Dermis blood vessel endothelial cell (primary cell): Measurements from ENCODE around the gene MLLT11. TPM values are rescaled to one million over a fixed set of nuclear protein-coding genes. Genes with fewer than 3 reads are reported as not detected.
A peak's percentile ranks its signal among the peaks of the same experiment; 100 is the strongest.

Experiments used
- DNase-seq: peaks from one replicate; pipeline ENCODE4 v3.0.0; 2010
- total RNA-seq: library from RNA; depleted of rRNA; stranded (reverse); fragments of >200 nt; gene quantifications from 2 replicates; pipeline ENCODE4 v1.2.3, GENCODE V29; 2014

The MLLT11 gene
- total RNA-seq, result 1.2 and 3.6 TPM in 2 replicates

GRCh38 chr1:151060007-151060656, at the start of gene MLLT11:
TSS of gene MLLT11 (plus strand) at chr1:151060397. CDS start at chr1:151067225, 6,828 bp downstream.
- peak; percentile 63 for DNase-seq

GRCh38 chr1:151011154-151011850, 48.9 kb upstream of the MLLT11 start:
- no peak for DNase-seq

GRCh38 chr1:151012684-151013471, 47.3 kb upstream of the MLLT11 start:
- no peak for DNase-seq

- no peak for DNase-seq
Observed at GRCh38 chr1:151013518-151013917, 46.7 kb upstream of the MLLT11 start.

- peak; percentile 89 for DNase-seq
Observed at GRCh38 chr1:151024540-151025146, 35.6 kb upstream of the MLLT11 start.

DNA sequence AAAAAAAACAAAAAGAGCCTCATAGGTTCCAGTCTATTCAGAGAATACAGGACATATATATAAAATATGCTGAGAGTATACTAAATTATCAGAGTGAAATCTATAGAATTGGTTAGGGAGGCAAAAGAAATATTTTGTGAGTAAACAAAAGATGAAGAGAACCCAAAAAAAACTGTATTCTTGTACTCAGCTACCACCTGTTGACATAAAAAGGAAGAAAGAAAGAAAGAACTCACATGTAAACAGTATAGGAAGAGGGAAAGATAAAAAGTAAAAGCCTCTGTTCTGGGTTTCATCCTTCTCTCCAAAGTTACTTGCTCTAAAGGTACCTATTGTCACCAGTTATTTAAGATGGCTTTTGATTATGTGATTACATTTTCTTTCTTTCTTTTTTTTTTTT, 33.7 kb upstream of the MLLT11 start:
- DNase-seq, result no peak

GRCh38 chr1:151032164-151032563, 28.0 kb upstream of the MLLT11 start:
- no peak for DNase-seq

DNA sequence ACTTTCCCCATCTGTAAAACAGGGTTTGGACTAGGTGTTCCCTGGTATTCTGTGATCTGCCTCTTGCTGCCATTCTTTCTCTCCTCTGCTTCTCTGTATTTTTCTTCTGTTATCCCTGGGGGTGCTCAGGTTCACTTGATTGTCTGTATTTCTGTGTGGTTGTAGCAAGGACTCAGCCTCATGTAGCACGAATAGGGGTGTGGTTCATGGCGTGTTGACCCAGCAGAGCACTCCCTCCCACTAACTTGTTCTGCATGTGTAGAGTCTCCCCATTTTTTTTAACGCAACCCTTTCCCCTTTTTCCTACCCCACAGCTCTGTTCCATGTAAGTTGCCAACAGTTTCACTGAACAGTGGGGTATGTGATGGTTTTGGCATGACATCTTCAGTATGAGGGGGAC, 25.0 kb upstream of the MLLT11 start:
- DNase-seq, result no peak

- DNase-seq, result no peak
Observed at GRCh38 chr1:151036356-151036755, 23.8 kb upstream of the MLLT11 start, which contains the start of gene BNIPL. TSS of gene BNIPL (plus strand) at chr1:151036586. CDS start at chr1:151036726, 140 bp downstream.

DNA sequence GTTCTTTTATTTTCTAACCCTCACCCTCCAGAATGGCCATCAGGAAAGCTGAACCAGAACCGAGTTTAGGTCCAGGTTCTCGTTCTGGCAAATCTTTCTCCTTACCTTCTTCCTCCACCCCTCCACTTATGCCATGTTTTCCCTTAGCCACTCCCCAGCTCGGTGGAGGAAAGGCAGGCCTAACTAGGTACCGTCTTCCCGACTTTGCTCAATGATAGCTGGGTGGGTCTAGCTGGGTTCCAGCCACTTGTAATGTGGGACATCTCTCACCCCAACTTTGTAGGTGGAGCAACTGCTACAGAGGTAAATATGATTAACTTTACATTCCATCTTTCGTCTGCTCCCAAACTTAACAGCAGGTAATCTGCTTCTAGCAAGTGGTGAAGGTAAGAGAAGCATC, 23.2 kb upstream of the MLLT11 start:
- no peak for DNase-seq

DNA sequence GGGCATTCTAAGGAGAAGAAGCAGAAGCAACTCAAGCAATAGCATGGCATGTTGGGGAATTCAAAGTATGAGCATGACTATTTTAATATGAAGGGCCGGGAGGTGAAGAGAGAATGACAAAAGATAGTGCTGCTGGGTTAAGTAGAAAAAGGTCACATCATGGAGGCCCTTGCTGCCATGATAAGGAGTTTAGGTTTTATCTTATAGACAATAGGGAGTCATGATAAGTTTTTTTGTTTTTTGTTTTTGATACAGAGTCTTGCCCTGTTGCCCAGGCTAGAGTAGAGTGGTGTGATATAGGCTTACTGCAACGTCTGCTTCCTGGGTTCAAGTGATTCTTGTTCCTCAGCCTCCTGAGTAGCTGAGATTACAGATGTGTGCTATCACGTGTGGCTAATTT, 20.7 kb upstream of the MLLT11 start:
- no peak for DNase-seq

DNA sequence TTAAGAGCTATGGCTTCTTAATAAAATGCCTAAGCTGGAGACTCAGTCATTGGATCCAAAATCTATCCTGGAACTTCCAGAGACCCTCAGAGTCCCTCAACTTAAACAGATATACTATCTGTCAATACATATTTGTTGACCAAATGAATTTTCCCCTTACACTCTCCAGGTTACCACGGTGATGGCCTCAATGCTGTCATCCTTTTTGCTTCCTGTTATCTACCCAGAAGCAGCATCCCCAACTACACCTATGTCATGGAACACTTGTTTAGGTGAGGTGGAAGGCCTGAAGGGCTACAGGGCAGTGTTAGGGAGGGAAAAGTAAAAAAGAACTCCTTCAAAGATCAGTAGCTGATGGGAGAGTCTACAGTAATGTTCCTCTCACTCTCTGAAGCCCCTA, 17.0 kb upstream of the MLLT11 start:
- DNase-seq, result no peak

DNA sequence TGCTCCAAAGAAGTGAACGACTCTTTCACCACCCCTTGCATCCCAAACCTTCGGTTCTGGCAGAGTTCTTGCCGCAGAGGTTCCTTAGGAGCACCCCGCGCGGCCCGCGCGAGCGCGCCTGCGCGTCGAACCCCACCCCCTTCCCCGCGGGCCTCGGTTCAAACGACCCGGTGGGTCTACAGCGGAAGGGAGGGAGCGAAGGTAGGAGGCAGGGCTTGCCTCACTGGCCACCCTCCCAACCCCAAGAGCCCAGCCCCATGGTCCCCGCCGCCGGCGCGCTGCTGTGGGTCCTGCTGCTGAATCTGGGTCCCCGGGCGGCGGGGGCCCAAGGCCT, 12.6 kb upstream of the MLLT11 start, which contains the start of gene C1orf56:
Gene C1orf56, plus strand, starts transcription at position 161 of the 334 bp plus-strand sequence. Its CDS starts 97 bp downstream, at position 258.
- peak; percentile 64 for DNase-seq

DNA sequence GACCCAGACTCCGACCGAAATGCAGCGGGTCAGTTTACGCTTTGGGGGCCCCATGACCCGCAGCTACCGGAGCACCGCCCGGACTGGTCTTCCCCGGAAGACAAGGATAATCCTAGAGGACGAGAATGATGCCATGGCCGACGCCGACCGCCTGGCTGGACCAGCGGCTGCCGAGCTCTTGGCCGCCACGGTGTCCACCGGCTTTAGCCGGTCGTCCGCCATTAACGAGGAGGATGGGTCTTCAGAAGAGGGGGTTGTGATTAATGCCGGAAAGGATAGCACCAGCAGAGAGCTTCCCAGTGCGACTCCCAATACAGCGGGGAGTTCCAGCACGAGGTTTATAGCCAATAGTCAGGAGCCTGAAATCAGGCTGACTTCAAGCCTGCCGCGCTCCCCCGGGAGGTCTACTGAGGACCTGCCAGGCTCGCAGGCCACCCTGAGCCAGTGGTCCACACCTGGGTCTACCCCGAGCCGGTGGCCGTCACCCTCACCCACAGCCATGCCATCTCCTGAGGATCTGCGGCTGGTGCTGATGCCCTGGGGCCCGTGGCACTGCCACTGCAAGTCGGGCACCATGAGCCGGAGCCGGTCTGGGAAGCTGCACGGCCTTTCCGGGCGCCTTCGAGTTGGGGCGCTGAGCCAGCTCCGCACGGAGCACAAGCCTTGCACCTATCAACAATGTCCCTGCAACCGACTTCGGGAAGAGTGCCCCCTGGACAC, 12.1 kb upstream of the MLLT11 start:
- DNase-seq, result peak; percentile 86

DNA sequence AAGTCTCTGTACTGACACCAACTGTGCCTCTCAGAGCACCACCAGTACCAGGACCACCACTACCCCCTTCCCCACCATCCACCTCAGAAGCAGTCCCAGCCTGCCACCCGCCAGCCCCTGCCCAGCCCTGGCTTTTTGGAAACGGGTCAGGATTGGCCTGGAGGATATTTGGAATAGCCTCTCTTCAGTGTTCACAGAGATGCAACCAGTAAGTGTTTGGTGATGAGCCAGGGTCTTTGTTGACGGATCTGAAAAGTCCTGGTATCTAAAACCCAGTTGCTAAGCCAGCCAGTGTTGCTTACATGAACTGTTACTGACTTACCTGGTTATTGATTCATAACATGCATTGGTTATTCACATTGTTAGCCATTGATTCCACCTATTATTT, 11.6 kb upstream of the MLLT11 start:
- DNase-seq, result no peak

DNA sequence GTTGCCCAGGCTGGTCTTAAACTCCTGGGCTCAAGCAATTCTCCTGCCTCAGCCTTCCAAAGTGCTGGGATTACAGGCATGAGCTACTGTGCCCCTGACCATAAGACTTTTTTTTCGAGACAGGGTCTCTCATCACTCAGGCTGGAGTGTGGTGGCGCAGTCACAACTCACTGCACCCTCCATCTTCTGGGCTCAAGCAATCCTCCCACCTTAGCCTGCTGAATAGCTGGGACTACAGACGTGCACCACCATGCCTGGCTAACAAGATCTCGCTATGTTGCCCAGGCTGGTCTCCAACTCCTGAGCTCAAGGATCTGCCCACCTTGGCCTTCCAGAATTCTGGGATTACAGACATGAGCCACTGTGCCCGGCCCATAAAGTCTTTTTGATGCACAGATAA, 10.7 kb upstream of the MLLT11 start:
- DNase-seq, result no peak

DNA sequence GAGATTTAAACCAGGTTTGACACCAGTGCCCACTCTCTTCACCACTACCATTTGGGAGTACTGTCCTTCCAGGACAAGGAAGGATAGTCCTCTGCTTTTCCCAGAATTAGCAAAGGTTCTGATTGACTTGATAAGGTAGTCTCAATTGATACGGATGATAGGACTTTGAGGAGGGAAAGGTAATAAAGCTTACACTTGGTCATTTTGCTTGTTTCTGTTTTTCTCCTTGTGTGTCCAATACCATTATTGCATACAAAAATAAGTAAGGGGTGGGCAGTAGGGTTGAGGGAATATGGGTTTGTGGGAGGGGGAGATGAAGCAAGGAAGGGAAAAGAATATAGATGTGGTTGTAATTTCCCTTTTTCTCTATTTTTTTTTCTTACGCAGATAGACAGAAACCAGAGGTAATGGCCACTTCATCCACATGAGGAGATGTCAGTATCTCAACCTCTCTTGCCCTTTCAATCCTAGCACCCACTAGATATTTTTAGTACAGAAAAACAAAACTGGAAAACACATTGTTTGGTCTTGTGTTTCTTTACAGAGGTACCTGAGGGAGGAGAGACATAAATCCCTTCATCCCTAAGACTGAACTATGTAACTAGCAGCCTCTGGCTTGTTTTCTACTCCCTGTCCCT, 10.0 kb upstream of the MLLT11 start:
- DNase-seq, result no peak

GRCh38 chr1:151051356-151052009, 8.7 kb upstream of the MLLT11 start:
- DNase-seq, result no peak

DNA sequence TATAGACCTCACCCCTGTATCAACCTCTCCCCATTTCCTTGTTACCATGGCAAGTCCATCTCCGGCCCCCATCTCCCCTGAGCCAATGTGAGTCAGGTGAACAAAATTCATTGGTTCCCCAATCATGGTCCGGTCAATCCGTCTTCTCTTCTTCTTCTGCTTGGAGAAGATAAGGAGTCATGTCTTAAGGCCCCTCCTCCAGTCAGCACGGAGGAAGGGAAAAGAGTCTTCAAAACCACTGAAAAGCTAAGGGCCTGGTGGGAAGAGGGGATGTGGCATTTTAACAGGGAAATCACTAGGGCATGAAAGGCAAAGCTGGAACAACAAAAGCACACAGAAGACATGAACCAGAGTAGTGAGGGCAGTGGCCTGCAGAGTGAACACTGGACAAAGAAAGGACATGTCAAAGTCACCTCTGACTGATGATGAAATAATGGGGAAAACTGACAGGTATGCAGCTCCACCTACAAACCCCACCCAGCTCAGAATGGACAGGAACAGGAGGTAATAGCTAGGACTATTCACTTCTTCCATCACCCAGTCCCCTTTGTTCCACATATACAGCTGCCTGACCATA, 5.1 kb upstream of the MLLT11 start:
- no peak for DNase-seq

DNA sequence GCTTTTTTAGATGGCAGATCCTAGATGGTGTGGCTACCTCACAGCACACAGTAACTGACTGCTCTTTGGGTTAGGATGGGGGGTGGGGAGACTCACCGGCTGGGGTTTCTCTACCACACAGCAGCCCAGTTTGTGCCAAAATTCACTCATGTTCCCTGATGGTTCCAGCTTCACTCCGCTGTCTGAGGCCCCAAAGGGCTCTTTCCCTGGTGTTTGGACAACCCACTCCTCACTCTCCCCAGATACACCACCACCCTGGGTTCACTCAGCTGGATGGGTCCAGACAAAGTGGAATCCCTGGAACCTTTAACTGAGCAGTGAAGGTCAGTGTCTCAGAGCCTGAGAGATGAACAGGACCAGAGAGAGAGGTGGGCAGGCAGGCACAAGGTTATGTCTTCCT, 4.6 kb upstream of the MLLT11 start:
- no peak for DNase-seq

GRCh38 chr1:151056149-151056548, 4.0 kb upstream of the MLLT11 start:
- no peak for DNase-seq
